Measurements from ENCODE around the gene TDRD7.

TDRD7 gene

GRCh38 chr9:97437051-97437600 lies 25.2 kb downstream of the TDRD7 start:
- no peak overlapping the region for H3K4me3 ChIP-seq (ENCODE audit: control insufficient read depth in 1 of 7, extremely low read depth in 1 of 7, insufficient read depth in 4 of 7, low read depth in 2 of 7, low read length in 6 of 7)
- ChIA-PET CTCF (interaction anchor here (0.9 kb wide), 1 partner anchor 162 kb away, joined by 3 read pairs; no protein-coding TSS in a partner anchor), POLR2A (no interaction called here)
- no peaks in the 10 kb centered on the region for H3K4me1 ChIP-seq (ENCODE audit: control extremely low read depth in 1 of 4, control insufficient read depth in 4 of 4, insufficient read depth in 4 of 4, low read length in 3 of 4)
- H3K27ac ChIP-seq (ENCODE audit: insufficient read depth in 1 of 2, low read depth in 1 of 2, low read length in 2 of 2, poor library complexity in 1 of 2, severe bottlenecking in 2 of 2) = no peak overlapping the region
- 100% methylated on average over 1 of the region's 1 CpG for WGBS (ENCODE audit: insufficient coverage)
- no peak for DNase-seq
- H3K27me3 ChIP-seq (replicated peaks in 2 of 5; ENCODE audit: control insufficient read depth in 4 of 5, insufficient read depth in 5 of 5, low read length in 4 of 5) = no peaks in the 10 kb centered on the region
- H3K9me3 ChIP-seq (ENCODE audit: control extremely low read depth in 1 of 5, control insufficient read depth in 4 of 5, insufficient read depth in 2 of 5, low read depth in 1 of 5, low read length in 4 of 5) = no peaks in the 10 kb centered on the region
- H3K36me3 ChIP-seq (ENCODE audit: control insufficient read depth in 4 of 4, insufficient read depth in 4 of 4, low read length in 3 of 4) = peaks cover 0 to 20% (median 5%) of the 10 kb centered on the region in 4 experiments

- H3K4me1 ChIP-seq (ENCODE audit: control extremely low read depth in 1 of 4, control insufficient read depth in 4 of 4, insufficient read depth in 4 of 4, low read length in 3 of 4) = no peaks in the 10 kb centered on the region
- ChIA-PET CTCF (no interaction called here), POLR2A (no interaction called here)
- peaks cover 0 to 15% (median 2%) of the 10 kb centered on the region in 4 experiments for H3K36me3 ChIP-seq (ENCODE audit: control insufficient read depth in 4 of 4, insufficient read depth in 4 of 4, low read length in 3 of 4)
- no peak for DNase-seq
- H3K27me3 ChIP-seq (replicated peaks in 2 of 5; ENCODE audit: control insufficient read depth in 4 of 5, insufficient read depth in 5 of 5, low read length in 4 of 5) = no peaks in the 10 kb centered on the region
- no peaks in the 10 kb centered on the region for H3K9me3 ChIP-seq (ENCODE audit: control extremely low read depth in 1 of 5, control insufficient read depth in 4 of 5, insufficient read depth in 2 of 5, low read depth in 1 of 5, low read length in 4 of 5)
- no peak overlapping the region for H3K27ac ChIP-seq (ENCODE audit: insufficient read depth in 1 of 2, low read depth in 1 of 2, low read length in 2 of 2, poor library complexity in 1 of 2, severe bottlenecking in 2 of 2)
- H3K4me3 ChIP-seq (ENCODE audit: control insufficient read depth in 1 of 7, extremely low read depth in 1 of 7, insufficient read depth in 4 of 7, low read depth in 2 of 7, low read length in 6 of 7) = no peak overlapping the region
- WGBS (ENCODE audit: insufficient coverage) = 100% methylated on average over 1 of the region's 2 CpGs
These were observed 26.4 kb downstream of the TDRD7 start for GRCh38 chr9:97438257-97438656.

GRCh38 chr9:97438666-97439065 lies 26.8 kb downstream of the TDRD7 start:
- H3K4me1 ChIP-seq (ENCODE audit: control extremely low read depth in 1 of 4, control insufficient read depth in 4 of 4, insufficient read depth in 4 of 4, low read length in 3 of 4) = no peaks in the 10 kb centered on the region
- ChIA-PET POLR2A (no interaction called here), CTCF (no interaction called here)
- no peak overlapping the region for H3K27ac ChIP-seq (ENCODE audit: insufficient read depth in 1 of 2, low read depth in 1 of 2, low read length in 2 of 2, poor library complexity in 1 of 2, severe bottlenecking in 2 of 2)
- no peaks in the 10 kb centered on the region for H3K27me3 ChIP-seq (replicated peaks in 2 of 5; ENCODE audit: control insufficient read depth in 4 of 5, insufficient read depth in 5 of 5, low read length in 4 of 5)
- DNase-seq = no peak
- H3K4me3 ChIP-seq (ENCODE audit: control insufficient read depth in 1 of 7, extremely low read depth in 1 of 7, insufficient read depth in 4 of 7, low read depth in 2 of 7, low read length in 6 of 7) = no peak overlapping the region
- H3K36me3 ChIP-seq (ENCODE audit: control insufficient read depth in 4 of 4, insufficient read depth in 4 of 4, low read length in 3 of 4) = peaks cover 0 to 14% (median 2%) of the 10 kb centered on the region in 4 experiments
- H3K9me3 ChIP-seq (ENCODE audit: control extremely low read depth in 1 of 5, control insufficient read depth in 4 of 5, insufficient read depth in 2 of 5, low read depth in 1 of 5, low read length in 4 of 5) = no peaks in the 10 kb centered on the region

- DNase-seq = no peak
- Histone ChIP-seq H3K4me3 (ENCODE audit: control insufficient read depth in 1 of 7, extremely low read depth in 1 of 7, insufficient read depth in 4 of 7, low read depth in 2 of 7, low read length in 6 of 7) (no peak overlapping the region), H3K4me1 (ENCODE audit: control extremely low read depth in 1 of 4, control insufficient read depth in 4 of 4, insufficient read depth in 4 of 4, low read length in 3 of 4) (peaks cover 0 to 5% (median 0%) of the 10 kb centered on the region in 4 experiments), H3K9me3 (ENCODE audit: control extremely low read depth in 1 of 5, control insufficient read depth in 4 of 5, insufficient read depth in 2 of 5, low read depth in 1 of 5, low read length in 4 of 5) (no peaks in the 10 kb centered on the region), H3K27ac (ENCODE audit: insufficient read depth in 1 of 2, low read depth in 1 of 2, low read length in 2 of 2, poor library complexity in 1 of 2, severe bottlenecking in 2 of 2) (no peak overlapping the region), H3K36me3 (ENCODE audit: control insufficient read depth in 4 of 4, insufficient read depth in 4 of 4, low read length in 3 of 4) (peaks cover 0 to 9% (median 3%) of the 10 kb centered on the region in 4 experiments), H3K27me3 (replicated peaks in 2 of 5; ENCODE audit: control insufficient read depth in 4 of 5, insufficient read depth in 5 of 5, low read length in 4 of 5) (no peaks in the 10 kb centered on the region)
- CTCF ChIA-PET = interaction anchor here (1.1 to 1.2 kb wide), 3 partner anchors 9 to 153 kb away, joined by 3 to 4 read pairs (median 4); no protein-coding TSS in a partner anchor
- POLR2A ChIA-PET = no interaction called here
- no CpG with 5 or more reads among the region's 1 CpG for WGBS (ENCODE audit: insufficient coverage)
These were observed 28.3 kb downstream of the TDRD7 start for GRCh38 chr9:97440160-97440559.

GRCh38 chr9:97441729-97442128 lies 29.8 kb downstream of the TDRD7 start:
- H3K9me3 ChIP-seq (ENCODE audit: control extremely low read depth in 1 of 5, control insufficient read depth in 4 of 5, insufficient read depth in 2 of 5, low read depth in 1 of 5, low read length in 4 of 5) = no peaks in the 10 kb centered on the region
- no peak overlapping the region for H3K27ac ChIP-seq (ENCODE audit: insufficient read depth in 1 of 2, low read depth in 1 of 2, low read length in 2 of 2, poor library complexity in 1 of 2, severe bottlenecking in 2 of 2)
- H3K27me3 ChIP-seq (replicated peaks in 2 of 5; ENCODE audit: control insufficient read depth in 4 of 5, insufficient read depth in 5 of 5, low read length in 4 of 5) = no peaks in the 10 kb centered on the region
- H3K36me3 ChIP-seq (ENCODE audit: control insufficient read depth in 4 of 4, insufficient read depth in 4 of 4, low read length in 3 of 4) = peaks cover 0 to 9% (median 3%) of the 10 kb centered on the region in 4 experiments
- no peak overlapping the region for H3K4me3 ChIP-seq (ENCODE audit: control insufficient read depth in 1 of 7, extremely low read depth in 1 of 7, insufficient read depth in 4 of 7, low read depth in 2 of 7, low read length in 6 of 7)
- peaks cover 0 to 5% (median 0%) of the 10 kb centered on the region in 4 experiments for H3K4me1 ChIP-seq (ENCODE audit: control extremely low read depth in 1 of 4, control insufficient read depth in 4 of 4, insufficient read depth in 4 of 4, low read length in 3 of 4)
- DNase-seq = no peak
- 100% methylated on average over 1 of the region's 2 CpGs for WGBS (ENCODE audit: insufficient coverage)
- ChIA-PET CTCF (interaction anchor here (1.7 kb wide), 1 partner anchor 174 kb away, joined by 3 read pairs; no protein-coding TSS in a partner anchor), POLR2A (no interaction called here)

GRCh38 chr9:97445119-97445701 lies 33.3 kb downstream of the TDRD7 start:
- WGBS (ENCODE audit: insufficient coverage) = 100% methylated on average over 2 of the region's 2 CpGs
- H3K4me3 ChIP-seq (ENCODE audit: control insufficient read depth in 1 of 7, extremely low read depth in 1 of 7, insufficient read depth in 4 of 7, low read depth in 2 of 7, low read length in 6 of 7) = no peak overlapping the region
- H3K36me3 ChIP-seq (ENCODE audit: control insufficient read depth in 4 of 4, insufficient read depth in 4 of 4, low read length in 3 of 4) = peaks cover 0 to 5% (median 4%) of the 10 kb centered on the region in 4 experiments
- no peaks in the 10 kb centered on the region for H3K27me3 ChIP-seq (replicated peaks in 2 of 5; ENCODE audit: control insufficient read depth in 4 of 5, insufficient read depth in 5 of 5, low read length in 4 of 5)
- ChIA-PET CTCF (no interaction called here), POLR2A (no interaction called here)
- DNase-seq = no peak
- H3K4me1 ChIP-seq (ENCODE audit: control extremely low read depth in 1 of 4, control insufficient read depth in 4 of 4, insufficient read depth in 4 of 4, low read length in 3 of 4) = peaks cover 0 to 5% (median 0%) of the 10 kb centered on the region in 4 experiments
- no peaks in the 10 kb centered on the region for H3K9me3 ChIP-seq (ENCODE audit: control extremely low read depth in 1 of 5, control insufficient read depth in 4 of 5, insufficient read depth in 2 of 5, low read depth in 1 of 5, low read length in 4 of 5)
- H3K27ac ChIP-seq (ENCODE audit: insufficient read depth in 1 of 2, low read depth in 1 of 2, low read length in 2 of 2, poor library complexity in 1 of 2, severe bottlenecking in 2 of 2) = no peak overlapping the region

GRCh38 chr9:97447001-97447400 lies 35.1 kb downstream of the TDRD7 start:
- Histone ChIP-seq H3K27me3 (replicated peaks in 2 of 5; ENCODE audit: control insufficient read depth in 4 of 5, insufficient read depth in 5 of 5, low read length in 4 of 5) (no peaks in the 10 kb centered on the region), H3K4me1 (ENCODE audit: control extremely low read depth in 1 of 4, control insufficient read depth in 4 of 4, insufficient read depth in 4 of 4, low read length in 3 of 4) (peaks cover 0 to 5% (median 0%) of the 10 kb centered on the region in 4 experiments), H3K27ac (ENCODE audit: insufficient read depth in 1 of 2, low read depth in 1 of 2, low read length in 2 of 2, poor library complexity in 1 of 2, severe bottlenecking in 2 of 2) (no peak overlapping the region), H3K4me3 (ENCODE audit: control insufficient read depth in 1 of 7, extremely low read depth in 1 of 7, insufficient read depth in 4 of 7, low read depth in 2 of 7, low read length in 6 of 7) (no peak overlapping the region), H3K9me3 (ENCODE audit: control extremely low read depth in 1 of 5, control insufficient read depth in 4 of 5, insufficient read depth in 2 of 5, low read depth in 1 of 5, low read length in 4 of 5) (no peaks in the 10 kb centered on the region), H3K36me3 (ENCODE audit: control insufficient read depth in 4 of 4, insufficient read depth in 4 of 4, low read length in 3 of 4) (peaks cover 0 to 3% (median 2%) of the 10 kb centered on the region in 4 experiments)
- DNase-seq = no peak
- no CpG with 5 or more reads among the region's 3 CpGs for WGBS (ENCODE audit: insufficient coverage)
- ChIA-PET CTCF (no interaction called here), POLR2A (no interaction called here)
